ENCODE measurements around the gene ADCY1.

ADCY1 gene

GRCh38 chr7:45682358-45682735, 108.2 kb downstream of the ADCY1 start:
- DNase-seq: no peak
- no peak overlapping the region for H3K27ac ChIP-seq
- no peak overlapping the region for H3K4me3 ChIP-seq (ENCODE audit: low read depth, low read length)
- TF ChIP-seq, protein P1, sequence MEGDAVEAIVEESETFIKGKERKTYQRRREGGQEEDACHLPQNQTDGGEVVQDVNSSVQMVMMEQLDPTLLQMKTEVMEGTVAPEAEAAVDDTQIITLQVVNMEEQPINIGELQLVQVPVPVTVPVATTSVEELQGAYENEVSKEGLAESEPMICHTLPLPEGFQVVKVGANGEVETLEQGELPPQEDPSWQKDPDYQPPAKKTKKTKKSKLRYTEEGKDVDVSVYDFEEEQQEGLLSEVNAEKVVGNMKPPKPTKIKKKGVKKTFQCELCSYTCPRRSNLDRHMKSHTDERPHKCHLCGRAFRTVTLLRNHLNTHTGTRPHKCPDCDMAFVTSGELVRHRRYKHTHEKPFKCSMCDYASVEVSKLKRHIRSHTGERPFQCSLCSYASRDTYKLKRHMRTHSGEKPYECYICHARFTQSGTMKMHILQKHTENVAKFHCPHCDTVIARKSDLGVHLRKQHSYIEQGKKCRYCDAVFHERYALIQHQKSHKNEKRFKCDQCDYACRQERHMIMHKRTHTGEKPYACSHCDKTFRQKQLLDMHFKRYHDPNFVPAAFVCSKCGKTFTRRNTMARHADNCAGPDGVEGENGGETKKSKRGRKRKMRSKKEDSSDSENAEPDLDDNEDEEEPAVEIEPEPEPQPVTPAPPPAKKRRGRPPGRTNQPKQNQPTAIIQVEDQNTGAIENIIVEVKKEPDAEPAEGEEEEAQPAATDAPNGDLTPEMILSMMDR (IDR thresholded peaks at IDR 0.05; ENCODE audit: low read depth, low read length, missing control alignments): no peak
- H3K36me3 ChIP-seq (replicated peaks): no peaks in the 10 kb centered on the region
- no peaks in the 10 kb centered on the region for H3K27me3 ChIP-seq (replicated peaks)
- in situ Hi-C loops (cut with HindIII; ENCODE audit: low pct_ligation_motif_present, low sequenced_read_pairs): no loop called here

DNA sequence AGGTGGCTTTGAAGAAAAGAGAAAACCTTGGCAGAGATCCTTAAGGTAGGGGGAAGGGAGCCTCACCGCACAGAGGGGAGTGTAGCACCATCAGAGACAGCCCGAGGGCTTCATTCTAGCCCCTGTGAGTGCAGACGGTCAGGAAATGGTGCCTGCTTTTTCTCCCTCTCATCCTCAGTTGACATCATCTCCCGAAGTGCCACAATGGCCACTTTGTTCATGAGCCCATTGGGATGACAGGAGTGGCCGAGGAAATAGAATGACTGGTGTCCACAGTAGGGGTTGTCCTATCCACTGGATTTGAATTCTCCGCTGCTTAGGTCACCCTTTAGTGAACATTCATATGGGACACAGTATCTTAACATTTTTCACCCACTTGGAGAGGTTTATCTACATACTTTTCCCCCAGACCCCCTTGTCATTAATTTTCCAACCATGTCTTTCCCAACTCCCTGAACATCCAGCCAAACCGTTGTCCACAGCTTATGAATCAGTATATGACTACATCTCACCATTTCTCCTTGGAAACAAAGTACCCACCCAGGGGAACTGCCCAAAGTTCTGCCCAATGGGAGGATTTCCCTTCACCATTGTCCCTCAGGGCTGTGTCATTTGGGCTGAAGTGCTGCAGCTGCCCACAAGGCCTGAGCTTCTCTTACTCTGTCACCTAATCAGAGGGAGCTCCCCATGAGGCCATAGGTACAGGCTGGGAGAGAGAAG, 108.8 kb downstream of the ADCY1 start:
- DNase-seq: no peak
- TF ChIP-seq, protein P1 (IDR thresholded peaks at IDR 0.05; ENCODE audit: low read depth, low read length, missing control alignments): no peak
- Histone ChIP-seq H3K4me3 (ENCODE audit: low read depth, low read length) (no peak overlapping the region), H3K27ac (no peak overlapping the region), H3K27me3 (replicated peaks) (no peaks in the 10 kb centered on the region), H3K36me3 (replicated peaks) (no peaks in the 10 kb centered on the region)
- in situ Hi-C loops (cut with HindIII; ENCODE audit: low pct_ligation_motif_present, low sequenced_read_pairs): no loop called here

- Histone ChIP-seq H3K36me3 (replicated peaks) (no peaks in the 10 kb centered on the region), H3K27me3 (replicated peaks) (no peaks in the 10 kb centered on the region), H3K4me3 (ENCODE audit: low read depth, low read length) (no peak overlapping the region), H3K27ac (no peak overlapping the region)
- TF ChIP-seq, protein P1 (IDR thresholded peaks at IDR 0.05; ENCODE audit: low read depth, low read length, missing control alignments): no peak
- DNase-seq: no peak
- in situ Hi-C loops (cut with HindIII; ENCODE audit: low pct_ligation_motif_present, low sequenced_read_pairs): no loop called here
Measured at GRCh38 chr7:45683556-45684148, 109.5 kb downstream of the ADCY1 start.

DNA sequence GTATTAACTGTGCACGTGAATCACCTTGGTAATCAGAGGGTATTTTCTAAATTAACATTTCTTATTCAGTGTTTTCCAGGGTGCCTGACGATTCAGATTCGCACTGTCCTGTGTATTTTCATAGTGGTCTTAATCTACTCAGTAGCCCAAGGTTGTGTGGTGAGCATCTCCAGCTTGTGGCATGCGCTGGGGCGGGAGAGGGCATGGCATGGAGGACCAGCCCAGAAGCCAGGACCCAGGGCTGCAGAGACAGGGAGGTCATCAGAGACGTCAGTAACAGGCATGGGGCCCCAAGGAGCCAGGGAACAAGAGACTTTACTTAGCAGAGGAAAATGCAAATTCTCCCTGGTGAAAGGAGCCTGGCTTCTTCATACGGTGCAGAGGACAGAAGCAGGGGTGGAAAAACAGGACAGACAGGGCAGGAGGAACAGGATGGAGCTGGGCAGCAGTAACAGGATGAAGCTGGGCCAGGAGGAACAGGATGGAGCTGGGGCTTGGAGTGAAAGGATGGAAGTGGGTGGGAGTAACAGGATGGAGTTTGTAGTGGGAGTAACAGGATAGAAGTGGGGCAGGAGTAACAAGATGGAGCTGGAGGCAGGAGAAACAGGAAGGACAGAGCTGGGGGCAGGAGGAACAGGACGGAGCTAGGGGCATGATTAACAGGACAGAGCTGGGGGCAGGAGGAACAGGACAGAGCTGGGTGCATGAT, 110.9 kb downstream of the ADCY1 start:
- TF ChIP-seq, protein P1 (IDR thresholded peaks at IDR 0.05; ENCODE audit: low read depth, low read length, missing control alignments): no peak

GRCh38 chr7:45685619-45686240, 111.6 kb downstream of the ADCY1 start:
- no peak for DNase-seq
- TF ChIP-seq, protein P1 (IDR thresholded peaks at IDR 0.05; ENCODE audit: low read depth, low read length, missing control alignments): no peak
- no peaks in the 10 kb centered on the region for H3K27me3 ChIP-seq (replicated peaks)
- in situ Hi-C loops (cut with HindIII; ENCODE audit: low pct_ligation_motif_present, low sequenced_read_pairs): no loop called here
- H3K4me3 ChIP-seq (ENCODE audit: low read depth, low read length): no peak overlapping the region
- no peak overlapping the region for H3K27ac ChIP-seq
- H3K36me3 ChIP-seq (replicated peaks): no peaks in the 10 kb centered on the region

More for the DNA sequence above, 110.9 kb downstream of the ADCY1 start:
- Histone ChIP-seq H3K27me3 (replicated peaks) (no peaks in the 10 kb centered on the region), H3K4me3 (ENCODE audit: low read depth, low read length) (no peak overlapping the region), H3K36me3 (replicated peaks) (no peaks in the 10 kb centered on the region), H3K27ac (no peak overlapping the region)
- no peak for DNase-seq
- in situ Hi-C loops (cut with HindIII; ENCODE audit: low pct_ligation_motif_present, low sequenced_read_pairs): no loop called here
